GM13976 (cell line): Measurements from ENCODE around the gene BMAL1.

Experiments
- DNase-seq: peaks from one replicate; pipeline ENCODE4 v3.0.0; 2012; ENCODE audit warnings: low spot score
- in situ Hi-C: fragments of 300-500 bp; cut with MboI; formaldehyde crosslinking; loops from one replicate; pipeline ENCODE4 v1.12.0; 2022; ENCODE audit warnings: low sequenced_read_pairs, mixed read lengths, inconsistent platforms; ENCODE audit not compliant: unreplicated experiment
- TF ChIP-seq, protein P1 (sequence below): IDR thresholded peaks from 2 replicates; pipeline ENCODE4 v1.5.1; 2012; ENCODE audit warnings: borderline replicate concordance, mild to moderate bottlenecking; ENCODE audit not compliant: insufficient read depth; ENCODE audit errors: extremely low read depth, missing control alignments, control extremely low read depth

BMAL1 gene

DNA sequence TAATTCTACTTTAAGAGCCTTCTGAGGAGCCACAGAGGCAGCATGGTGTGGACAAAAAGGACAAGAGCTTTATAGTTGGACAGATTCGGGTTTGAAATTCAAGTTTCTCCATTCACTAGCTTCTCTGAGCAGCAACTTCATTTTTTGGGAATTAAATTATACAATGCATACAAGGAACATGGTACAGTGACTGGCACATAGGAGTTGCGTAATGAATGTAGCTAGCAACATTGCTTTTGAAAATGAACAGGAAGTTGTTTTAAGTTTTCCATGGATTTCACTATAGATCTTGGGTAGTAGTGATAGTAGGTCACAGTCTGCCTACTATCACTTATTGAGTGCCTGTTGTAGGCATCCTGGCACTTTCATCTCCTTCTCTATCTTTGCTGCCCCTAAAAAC, 41.0 kb upstream of the BMAL1 start:
- in situ Hi-C loops: no loop called here
- DNase-seq: no peak
- TF ChIP-seq, protein P1, sequence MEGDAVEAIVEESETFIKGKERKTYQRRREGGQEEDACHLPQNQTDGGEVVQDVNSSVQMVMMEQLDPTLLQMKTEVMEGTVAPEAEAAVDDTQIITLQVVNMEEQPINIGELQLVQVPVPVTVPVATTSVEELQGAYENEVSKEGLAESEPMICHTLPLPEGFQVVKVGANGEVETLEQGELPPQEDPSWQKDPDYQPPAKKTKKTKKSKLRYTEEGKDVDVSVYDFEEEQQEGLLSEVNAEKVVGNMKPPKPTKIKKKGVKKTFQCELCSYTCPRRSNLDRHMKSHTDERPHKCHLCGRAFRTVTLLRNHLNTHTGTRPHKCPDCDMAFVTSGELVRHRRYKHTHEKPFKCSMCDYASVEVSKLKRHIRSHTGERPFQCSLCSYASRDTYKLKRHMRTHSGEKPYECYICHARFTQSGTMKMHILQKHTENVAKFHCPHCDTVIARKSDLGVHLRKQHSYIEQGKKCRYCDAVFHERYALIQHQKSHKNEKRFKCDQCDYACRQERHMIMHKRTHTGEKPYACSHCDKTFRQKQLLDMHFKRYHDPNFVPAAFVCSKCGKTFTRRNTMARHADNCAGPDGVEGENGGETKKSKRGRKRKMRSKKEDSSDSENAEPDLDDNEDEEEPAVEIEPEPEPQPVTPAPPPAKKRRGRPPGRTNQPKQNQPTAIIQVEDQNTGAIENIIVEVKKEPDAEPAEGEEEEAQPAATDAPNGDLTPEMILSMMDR: no peak

DNA sequence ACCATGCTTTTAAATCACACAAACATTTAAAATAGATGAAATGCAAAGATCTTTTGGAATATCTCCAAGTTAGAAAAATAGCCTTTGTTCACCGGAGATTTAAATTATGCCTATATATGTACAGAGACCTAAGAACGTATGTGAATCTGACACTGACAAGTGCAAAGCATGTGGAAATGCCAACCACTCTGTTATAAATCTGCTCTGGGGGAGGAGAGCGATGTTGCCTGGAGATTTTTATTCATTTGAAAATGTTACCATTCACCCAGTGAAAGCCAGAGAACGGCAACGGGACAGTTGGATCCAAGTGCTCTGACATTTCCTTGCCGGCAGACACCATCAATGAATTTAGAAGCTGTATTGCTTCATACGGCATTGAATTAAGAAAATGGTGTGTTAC, 39.8 kb upstream of the BMAL1 start:
- no peak for DNase-seq
- TF ChIP-seq, protein P1: no peak
- in situ Hi-C loops: no loop called here

DNA sequence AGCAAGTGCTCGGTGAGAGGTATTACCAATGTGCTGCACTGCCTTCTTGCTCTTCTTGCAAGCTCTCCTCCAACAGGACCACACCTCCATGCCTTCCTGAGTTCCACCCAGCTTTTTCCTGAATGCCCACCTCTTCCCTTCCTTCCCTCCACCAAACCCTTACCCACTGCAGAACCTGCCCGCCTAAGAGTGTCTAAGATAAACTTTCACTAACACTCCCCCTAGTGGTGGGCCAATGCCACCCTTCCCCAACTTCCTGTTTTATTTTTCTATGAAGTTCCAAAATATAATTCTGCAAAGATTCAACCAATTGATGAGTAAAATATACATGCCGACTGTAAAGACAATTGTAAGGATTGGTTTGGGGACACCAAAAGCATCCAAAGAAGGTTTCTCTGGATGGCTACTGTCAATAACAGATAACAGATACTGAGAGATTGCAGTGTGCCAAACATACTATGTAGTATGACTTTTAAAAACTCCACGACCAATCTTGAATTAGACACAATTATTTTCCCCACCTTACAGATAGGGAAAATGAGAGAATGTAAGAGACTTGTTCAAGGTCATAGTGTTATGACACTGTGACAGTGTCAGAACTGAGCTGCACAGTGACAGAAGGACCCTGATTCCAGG, 38.6 kb upstream of the BMAL1 start:
- peak; percentile 28 for DNase-seq
- in situ Hi-C loops: no loop called here
- TF ChIP-seq, protein P1: peak; percentile 77

DNA sequence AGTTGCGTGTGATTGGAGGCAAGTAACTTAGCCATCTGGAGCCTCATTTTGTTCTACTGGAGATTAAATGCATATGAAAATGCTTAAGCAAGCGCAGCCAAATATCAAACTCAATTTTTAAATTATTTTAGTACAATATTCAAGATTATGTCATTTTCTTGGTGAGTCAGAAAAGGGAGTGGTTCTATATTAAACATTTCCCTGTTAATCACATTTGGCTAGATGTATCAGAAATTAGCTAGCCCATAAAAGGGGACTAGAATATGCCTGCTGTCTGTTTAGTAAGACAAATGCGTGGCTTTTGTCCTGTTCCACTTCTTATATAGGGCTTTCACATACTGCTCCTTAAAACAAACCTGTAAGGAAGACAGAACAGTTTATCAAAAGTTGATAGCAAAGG, 35.0 kb upstream of the BMAL1 start:
- TF ChIP-seq, protein P1: no peak
- in situ Hi-C loops: no loop called here
- no peak for DNase-seq

DNA sequence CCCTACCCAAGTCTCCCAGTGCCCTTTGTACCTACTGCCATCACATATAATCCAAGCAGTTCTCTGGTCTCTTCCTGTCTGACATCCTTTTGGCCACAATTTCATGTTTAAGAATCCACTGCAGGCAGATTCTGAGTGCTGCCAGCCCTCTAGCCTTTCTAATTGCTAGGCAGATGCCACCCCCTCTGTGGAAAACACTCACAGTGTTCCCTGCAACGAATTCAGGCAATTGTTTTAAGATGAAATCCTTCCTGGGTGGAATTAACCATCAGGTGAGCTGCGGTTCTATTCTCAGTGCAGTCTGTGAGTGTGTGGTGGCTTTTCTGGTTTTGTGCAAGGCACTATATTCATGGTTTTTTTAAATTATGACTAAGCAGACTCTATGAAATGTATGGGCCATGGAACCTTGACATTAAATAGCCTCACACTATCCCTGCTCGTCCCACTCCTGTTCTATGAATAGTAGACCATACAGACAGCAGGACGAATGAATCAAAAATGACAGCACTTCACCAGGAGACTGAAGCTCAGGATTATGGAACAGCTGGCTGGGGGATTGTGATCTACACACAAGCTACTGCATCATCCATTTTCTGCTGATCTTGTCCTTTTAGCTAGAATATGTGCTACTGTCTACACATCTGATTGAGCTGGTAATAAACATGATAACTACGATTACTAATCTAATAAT, 29.8 kb upstream of the BMAL1 start:
- in situ Hi-C loops: no loop called here
- TF ChIP-seq, protein P1: no peak
- no peak for DNase-seq

DNA sequence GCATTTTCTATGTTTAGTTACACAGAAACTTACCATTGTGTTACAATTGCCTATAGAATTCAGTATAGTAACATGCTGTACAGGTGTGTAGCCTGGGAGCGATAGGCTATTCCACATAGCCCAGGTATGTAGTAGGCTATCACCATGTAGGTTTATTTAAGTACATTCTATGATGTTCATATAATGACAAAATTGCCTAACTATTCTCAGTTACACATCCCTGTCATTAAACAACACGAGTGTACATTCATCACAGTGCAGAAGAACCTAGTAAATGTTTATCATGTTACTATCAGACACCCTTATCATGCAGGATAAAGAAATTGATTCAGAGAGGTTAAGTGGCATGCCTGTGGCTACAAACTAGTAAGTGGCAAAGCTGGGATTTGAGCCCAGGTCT, 28.4 kb upstream of the BMAL1 start:
- DNase-seq: no peak
- in situ Hi-C loops: no loop called here
- TF ChIP-seq, protein P1: no peak
